IPS-18a (cell line): ENCODE measurements around the gene COA8.
"Not testable (repeated sequence)": the region's sequence is repeated elsewhere in the genome, so short reads cannot be mapped to it uniquely, and the experiment has no call there.

Experiments used
- H3K27ac ChIP-seq: one replicate; pipeline ENCODE4 v1.5.1; 2013; ENCODE audit warnings: low read length
- H3K27me3 ChIP-seq: one replicate; pipeline ENCODE4 v1.6.1; 2013; ENCODE audit warnings: mild to moderate bottlenecking, low read length; ENCODE audit not compliant: control insufficient read depth, insufficient read depth
- H3K36me3 ChIP-seq: one replicate; pipeline ENCODE4 v1.6.1; 2013; ENCODE audit warnings: low read depth, low read length; ENCODE audit not compliant: control insufficient read depth
- H3K4me1 ChIP-seq: one replicate; pipeline ENCODE4 v1.6.1; 2013; ENCODE audit warnings: low read depth, low read length; ENCODE audit not compliant: control insufficient read depth
- H3K4me3 ChIP-seq: one replicate; pipeline ENCODE4 v1.5.1; 2013; ENCODE audit warnings: low read length
- H3K9ac ChIP-seq: one replicate; pipeline ENCODE4 v1.6.1; 2013; ENCODE audit warnings: mild to moderate bottlenecking, low read length, moderate library complexity
- H3K9me3 ChIP-seq: one replicate; pipeline ENCODE4 v1.6.1; 2013; ENCODE audit warnings: low read depth, low read length; ENCODE audit not compliant: control insufficient read depth

Gene COA8

GRCh38 chr14:103606963-103607668 lies 44.4 kb downstream of the COA8 start:
- no peak overlapping the region for H3K4me3 ChIP-seq
- H3K9me3 ChIP-seq: peaks cover 6% of the 10 kb centered on the region
- peaks cover 19% of the 10 kb centered on the region for H3K27me3 ChIP-seq
- H3K9ac ChIP-seq: no peak overlapping the region
- no peak overlapping the region for H3K27ac ChIP-seq
- peaks cover 3% of the 10 kb centered on the region for H3K4me1 ChIP-seq
- no peaks in the 10 kb centered on the region for H3K36me3 ChIP-seq

GRCh38 chr14:103607822-103608221 lies 45.1 kb downstream of the COA8 start:
- H3K9ac ChIP-seq: no peak overlapping the region
- peaks cover 3% of the 10 kb centered on the region for H3K4me1 ChIP-seq
- H3K27me3 ChIP-seq: peaks cover 19% of the 10 kb centered on the region
- no peak overlapping the region for H3K27ac ChIP-seq
- H3K4me3 ChIP-seq: no peak overlapping the region
- H3K9me3 ChIP-seq: peaks cover 6% of the 10 kb centered on the region
- no peaks in the 10 kb centered on the region for H3K36me3 ChIP-seq

GRCh38 chr14:103609081-103609480 lies 46.3 kb downstream of the COA8 start:
- not testable (repeated sequence) for H3K4me1 ChIP-seq, H3K27ac ChIP-seq, H3K4me3 ChIP-seq, H3K36me3 ChIP-seq, H3K9me3 ChIP-seq, H3K9ac ChIP-seq
- peaks cover 19% of the 10 kb centered on the region for H3K27me3 ChIP-seq

- Histone ChIP-seq H3K4me1 (peaks cover 3% of the 10 kb centered on the region), H3K9me3 (peaks cover 6% of the 10 kb centered on the region), H3K36me3 (no peaks in the 10 kb centered on the region), H3K27ac (no peak overlapping the region), H3K9ac (no peak overlapping the region), H3K4me3 (no peak overlapping the region), H3K27me3 (peaks cover 19% of the 10 kb centered on the region)
These were observed 48.5 kb downstream of the COA8 start for GRCh38 chr14:103611215-103611614.

- Histone ChIP-seq H3K4me1 (no peaks in the 10 kb centered on the region), H3K27ac (no peak overlapping the region), H3K9ac (no peak overlapping the region), H3K27me3 (no peaks in the 10 kb centered on the region), H3K9me3 (peaks cover 6% of the 10 kb centered on the region), H3K36me3 (no peaks in the 10 kb centered on the region), H3K4me3 (no peak overlapping the region)
These were observed 50.8 kb downstream of the COA8 start for GRCh38 chr14:103613517-103613916.

GRCh38 chr14:103616635-103617300 lies 54.0 kb downstream of the COA8 start:
- no peaks in the 10 kb centered on the region for H3K27me3 ChIP-seq
- no peak overlapping the region for H3K27ac ChIP-seq
- no peak overlapping the region for H3K9ac ChIP-seq
- no peaks in the 10 kb centered on the region for H3K4me1 ChIP-seq
- no peaks in the 10 kb centered on the region for H3K9me3 ChIP-seq
- no peaks in the 10 kb centered on the region for H3K36me3 ChIP-seq
- H3K4me3 ChIP-seq: no peak overlapping the region

GRCh38 chr14:103619057-103619456 lies 56.3 kb downstream of the COA8 start:
- no peak overlapping the region for H3K4me3 ChIP-seq
- no peaks in the 10 kb centered on the region for H3K27me3 ChIP-seq
- no peaks in the 10 kb centered on the region for H3K9me3 ChIP-seq
- H3K4me1 ChIP-seq: no peaks in the 10 kb centered on the region
- no peak overlapping the region for H3K9ac ChIP-seq
- H3K36me3 ChIP-seq: no peaks in the 10 kb centered on the region
- H3K27ac ChIP-seq: no peak overlapping the region

GRCh38 chr14:103621860-103622259 lies 59.1 kb downstream of the COA8 start:
- Histone ChIP-seq H3K27me3 (no peaks in the 10 kb centered on the region), H3K36me3 (no peaks in the 10 kb centered on the region), H3K9me3 (no peaks in the 10 kb centered on the region), H3K27ac (no peak overlapping the region), H3K9ac (no peak overlapping the region), H3K4me3 (no peak overlapping the region), H3K4me1 (no peaks in the 10 kb centered on the region)

- no peak overlapping the region for H3K27ac ChIP-seq
- no peaks in the 10 kb centered on the region for H3K27me3 ChIP-seq
- H3K9ac ChIP-seq: no peak overlapping the region
- no peaks in the 10 kb centered on the region for H3K9me3 ChIP-seq
- H3K4me3 ChIP-seq: no peak overlapping the region
- H3K4me1 ChIP-seq: peaks cover 6% of the 10 kb centered on the region
- no peaks in the 10 kb centered on the region for H3K36me3 ChIP-seq
These were observed 60.5 kb downstream of the COA8 start for GRCh38 chr14:103623308-103623707.

- Histone ChIP-seq H3K27ac (no peak overlapping the region), H3K27me3 (no peaks in the 10 kb centered on the region), H3K36me3 (no peaks in the 10 kb centered on the region), H3K4me3 (no peak overlapping the region), H3K9ac (no peak overlapping the region), H3K4me1 (peaks cover 8% of the 10 kb centered on the region), H3K9me3 (no peaks in the 10 kb centered on the region)
These were observed 61.2 kb downstream of the COA8 start for GRCh38 chr14:103623883-103624482.

GRCh38 chr14:103624860-103625259 lies 62.1 kb downstream of the COA8 start:
- no peaks in the 10 kb centered on the region for H3K27me3 ChIP-seq
- H3K27ac ChIP-seq: no peak overlapping the region

More at GRCh38 chr14:103624860-103625259, 62.1 kb downstream of the COA8 start:
- Histone ChIP-seq H3K9ac (no peak overlapping the region), H3K4me3 (no peak overlapping the region), H3K4me1 (peaks cover 8% of the 10 kb centered on the region), H3K36me3 (no peaks in the 10 kb centered on the region), H3K9me3 (no peaks in the 10 kb centered on the region)
